ENCODE measurements around the gene SP1.

The SP1 gene

DNA sequence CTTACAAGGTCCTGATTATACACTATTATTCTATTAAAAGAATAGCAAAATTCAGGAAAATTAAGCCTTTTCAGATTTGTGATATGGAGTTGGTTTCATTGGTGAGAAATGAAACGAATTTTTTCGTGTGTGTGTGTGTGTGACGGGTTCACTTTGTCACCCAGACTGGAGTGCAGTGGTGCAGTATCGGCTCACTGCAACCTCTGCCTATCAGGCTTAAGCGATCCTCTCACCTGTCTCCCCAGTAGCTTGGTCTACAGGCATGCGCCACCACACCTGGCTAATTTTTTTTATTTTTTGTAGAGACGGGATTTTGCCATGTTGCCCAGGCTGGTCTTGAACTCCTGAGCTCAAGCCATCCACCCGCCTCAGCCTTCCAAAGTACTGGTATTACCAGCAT is 81.6 kb downstream of the SP1 start:
- Histone ChIP-seq H3K9me3 (ENCODE audit: control insufficient read depth, insufficient read depth, low read length) (no peaks in the 10 kb centered on the region), H3K27ac (ENCODE audit: low read length) (no peak overlapping the region), H3K4me3 (ENCODE audit: low read length) (no peak overlapping the region), H3K36me3 (ENCODE audit: control insufficient read depth, insufficient read depth, low read length) (peaks cover 71% of the 10 kb centered on the region), H3K4me1 (ENCODE audit: control insufficient read depth, insufficient read depth, low read length) (no peaks in the 10 kb centered on the region), H3K27me3 (ENCODE audit: control insufficient read depth, insufficient read depth, low read length) (no peaks in the 10 kb centered on the region)
- 100% methylated on average over 2 of the region's 8 CpGs for WGBS (ENCODE audit: insufficient coverage, insufficient read length)
- no peak for DNase-seq (ENCODE audit: low read depth, low spot score)

DNA sequence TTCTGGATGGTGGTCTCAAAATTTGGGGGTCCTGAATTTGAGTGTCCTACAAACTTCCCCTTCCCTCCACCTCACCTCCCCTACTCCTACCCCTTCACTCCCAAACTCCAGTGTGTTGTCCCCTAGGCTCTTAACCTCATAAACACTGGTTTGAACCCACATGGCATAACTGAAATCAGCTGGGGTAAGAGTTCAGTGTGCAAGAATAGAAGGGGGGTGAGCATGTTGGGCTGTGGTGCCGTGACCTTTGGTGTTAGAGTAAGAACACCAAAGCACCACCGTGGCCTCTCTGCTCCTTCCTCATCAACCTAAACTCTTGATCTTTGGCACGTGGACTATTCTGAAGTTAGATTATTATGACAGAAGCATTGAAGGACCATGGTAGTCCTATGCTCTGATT is 83.0 kb downstream of the SP1 start:
- no CpG with 5 or more reads among the region's 3 CpGs for WGBS (ENCODE audit: insufficient coverage, insufficient read length)
- Histone ChIP-seq H3K36me3 (ENCODE audit: control insufficient read depth, insufficient read depth, low read length) (peaks cover 70% of the 10 kb centered on the region), H3K27me3 (ENCODE audit: control insufficient read depth, insufficient read depth, low read length) (no peaks in the 10 kb centered on the region), H3K27ac (ENCODE audit: low read length) (no peak overlapping the region), H3K9me3 (ENCODE audit: control insufficient read depth, insufficient read depth, low read length) (no peaks in the 10 kb centered on the region), H3K4me1 (ENCODE audit: control insufficient read depth, insufficient read depth, low read length) (no peaks in the 10 kb centered on the region), H3K4me3 (ENCODE audit: low read length) (no peak overlapping the region)
- DNase-seq (ENCODE audit: low read depth, low spot score): no peak

DNA sequence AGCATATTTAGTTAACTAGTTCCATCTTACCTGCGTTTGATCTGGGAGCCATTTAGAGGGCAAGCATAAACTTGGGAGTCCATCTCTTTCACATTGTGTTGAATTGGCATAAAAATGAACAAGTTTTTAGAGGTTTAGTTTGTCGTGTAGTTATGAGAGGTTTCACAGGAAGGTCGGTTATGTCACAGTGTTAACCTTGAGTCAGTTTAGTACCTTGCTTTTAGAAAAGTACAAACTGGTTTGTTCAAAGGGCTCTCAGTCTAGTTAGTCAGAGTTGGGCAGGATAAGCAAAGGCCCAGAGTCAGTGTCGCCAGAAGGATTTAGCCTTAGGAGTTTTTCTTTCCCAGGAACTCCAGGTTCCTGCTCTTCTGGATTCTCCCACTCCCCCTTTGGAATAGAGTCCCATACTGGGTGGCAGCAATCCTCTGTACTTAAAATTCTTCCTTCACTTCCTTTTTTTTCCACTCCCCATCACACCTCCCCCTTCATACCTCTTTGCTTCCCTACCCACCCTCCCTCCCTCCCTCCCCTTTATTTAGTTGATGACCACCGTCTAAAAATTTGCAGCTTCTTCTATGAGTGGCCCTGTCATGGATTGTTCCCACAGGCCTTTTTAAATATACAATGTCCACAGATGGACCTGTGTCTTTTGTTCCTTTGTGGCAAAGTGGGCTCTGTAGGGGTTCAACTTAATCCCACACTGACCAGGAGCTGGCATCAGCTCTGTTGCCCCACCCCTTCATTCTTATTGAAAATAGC is 84.0 kb downstream of the SP1 start:
- no peak for DNase-seq (ENCODE audit: low read depth, low spot score)
- peaks cover 72% of the 10 kb centered on the region for H3K36me3 ChIP-seq (ENCODE audit: control insufficient read depth, insufficient read depth, low read length)
- no peak overlapping the region for H3K27ac ChIP-seq (ENCODE audit: low read length)
- H3K9me3 ChIP-seq (ENCODE audit: control insufficient read depth, insufficient read depth, low read length): no peaks in the 10 kb centered on the region
- H3K27me3 ChIP-seq (ENCODE audit: control insufficient read depth, insufficient read depth, low read length): no peaks in the 10 kb centered on the region
- H3K4me1 ChIP-seq (ENCODE audit: control insufficient read depth, insufficient read depth, low read length): no peaks in the 10 kb centered on the region
- WGBS (ENCODE audit: insufficient coverage, insufficient read length): 100% methylated on average over 2 of the region's 5 CpGs
- H3K4me3 ChIP-seq (ENCODE audit: low read length): no peak overlapping the region

DNA sequence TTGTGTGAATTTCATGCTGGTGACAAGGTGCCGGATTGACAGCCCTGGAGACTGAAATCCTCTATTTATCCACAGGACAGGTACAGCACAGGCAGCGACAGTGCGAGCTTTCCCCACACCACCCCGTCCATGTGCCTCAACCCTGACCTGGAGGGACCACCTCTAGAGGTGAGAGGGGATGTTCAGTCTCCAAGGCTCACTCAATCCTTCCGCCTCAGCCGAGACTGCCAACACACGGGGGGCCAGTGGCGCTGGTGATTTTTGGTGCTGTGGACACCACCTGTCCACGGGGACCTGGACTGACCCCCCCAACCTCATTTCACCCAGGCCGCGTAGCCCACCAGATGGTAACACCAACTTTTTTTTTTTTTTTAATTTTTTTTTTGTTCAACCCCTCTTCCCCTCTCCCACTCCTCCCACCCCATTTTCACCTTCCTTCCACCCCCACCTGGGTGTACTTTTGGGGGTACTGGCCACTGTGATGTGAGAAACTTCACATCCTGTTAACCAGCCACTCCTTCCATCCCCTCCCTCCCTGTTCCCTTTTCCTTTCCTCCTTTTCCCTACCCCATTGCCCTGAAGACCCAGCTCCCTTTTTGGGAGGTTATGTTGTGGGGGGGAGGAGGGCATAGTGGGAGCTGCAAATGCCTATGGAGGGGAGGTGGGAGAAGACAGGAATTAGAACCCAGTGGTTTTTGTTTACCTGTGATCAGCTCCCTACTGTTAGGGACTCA is 84.9 kb downstream of the SP1 start:
- Histone ChIP-seq H3K36me3 (ENCODE audit: control insufficient read depth, insufficient read depth, low read length) (peaks cover 70% of the 10 kb centered on the region), H3K4me3 (ENCODE audit: low read length) (no peak overlapping the region), H3K9me3 (ENCODE audit: control insufficient read depth, insufficient read depth, low read length) (no peaks in the 10 kb centered on the region), H3K27ac (ENCODE audit: low read length) (no peak overlapping the region), H3K27me3 (ENCODE audit: control insufficient read depth, insufficient read depth, low read length) (no peaks in the 10 kb centered on the region), H3K4me1 (ENCODE audit: control insufficient read depth, insufficient read depth, low read length) (no peaks in the 10 kb centered on the region)
- WGBS (ENCODE audit: insufficient coverage, insufficient read length): no CpG with 5 or more reads among the region's 11 CpGs
- DNase-seq (ENCODE audit: low read depth, low spot score): no peak

DNA sequence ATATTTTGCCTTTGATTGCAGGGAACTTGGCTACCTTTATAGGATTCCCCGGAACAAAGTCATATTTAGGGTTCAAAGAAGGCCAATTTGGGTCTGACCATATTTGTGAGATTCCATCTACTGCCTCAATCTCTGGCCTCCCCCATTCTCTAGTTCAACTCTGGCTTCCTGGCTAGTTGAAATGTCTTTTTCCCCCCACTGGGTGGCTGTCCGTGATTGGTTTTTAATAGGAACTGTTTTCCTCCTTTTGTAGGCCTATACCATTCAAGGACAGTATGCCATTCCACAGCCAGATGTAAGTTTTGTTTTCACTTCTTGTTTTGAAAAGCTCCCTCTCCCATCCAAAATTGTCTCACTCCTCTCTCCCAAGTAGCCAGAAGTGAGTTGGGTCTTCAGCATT is 85.7 kb downstream of the SP1 start:
- Histone ChIP-seq H3K9me3 (ENCODE audit: control insufficient read depth, insufficient read depth, low read length) (no peaks in the 10 kb centered on the region), H3K36me3 (ENCODE audit: control insufficient read depth, insufficient read depth, low read length) (peaks cover 66% of the 10 kb centered on the region), H3K27me3 (ENCODE audit: control insufficient read depth, insufficient read depth, low read length) (no peaks in the 10 kb centered on the region), H3K4me3 (ENCODE audit: low read length) (no peak overlapping the region), H3K27ac (ENCODE audit: low read length) (no peak overlapping the region), H3K4me1 (ENCODE audit: control insufficient read depth, insufficient read depth, low read length) (no peaks in the 10 kb centered on the region)
- no peak for DNase-seq (ENCODE audit: low read depth, low spot score)
- no CpG with 5 or more reads among the region's 2 CpGs for WGBS (ENCODE audit: insufficient coverage, insufficient read length)
